HG03565 (cell line): ENCODE results near the gene CLTRN.

ENCODE experiments used
- ATAC-seq: cut with Tn5 transposase; IDR thresholded peaks from one replicate; pipeline ENCODE4 v1.9.1; 2021; ENCODE audit warnings: mild to moderate bottlenecking, moderate library complexity; ENCODE audit not compliant: unreplicated experiment

The CLTRN gene

DNA sequence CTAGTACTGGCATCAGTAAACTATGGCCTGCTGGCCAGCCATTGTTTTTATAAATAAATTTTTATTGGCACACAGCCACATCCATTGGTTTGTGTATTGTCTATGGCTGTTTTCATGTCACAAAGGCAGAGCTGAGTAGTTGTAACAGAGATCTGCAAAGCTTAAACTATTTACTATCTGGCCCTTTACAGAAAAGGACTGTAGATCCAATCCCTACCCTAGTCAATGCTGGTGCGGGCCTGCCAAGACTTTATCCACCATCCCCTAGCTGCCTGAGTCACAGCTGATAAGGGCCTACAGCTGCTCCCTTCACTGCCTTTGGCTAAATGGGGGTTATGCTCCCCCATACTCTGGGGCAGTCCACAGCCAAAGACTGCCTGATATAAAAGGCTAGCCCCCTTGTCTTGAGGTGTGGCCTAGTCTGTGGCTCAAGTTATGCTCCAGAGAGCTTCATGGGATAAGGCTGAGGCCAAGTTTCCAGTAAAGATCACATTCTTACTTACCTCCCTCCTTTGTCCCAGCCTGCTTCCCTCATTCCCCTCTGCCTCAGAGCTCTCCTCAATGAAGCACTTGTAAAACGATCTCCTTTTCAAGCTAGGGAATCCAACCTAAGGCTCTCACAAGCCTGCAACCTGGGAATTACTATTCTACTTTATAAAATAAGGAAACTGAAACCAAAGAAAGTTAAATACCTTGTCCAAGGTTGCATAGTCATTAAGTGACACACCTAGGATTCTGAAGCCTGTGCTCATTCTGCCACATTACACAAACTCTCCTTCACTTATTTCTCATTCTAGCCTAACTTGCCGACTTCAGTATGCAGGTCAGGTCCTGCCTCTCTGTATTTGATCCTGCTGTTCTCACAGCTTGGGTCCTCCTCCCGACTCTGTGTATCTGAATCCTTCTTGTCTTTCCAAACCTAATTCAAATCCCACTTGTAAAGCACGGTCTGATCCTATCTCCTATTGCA lies 84.5 kb downstream of the CLTRN start:
- no peak for ATAC-seq
